Keratinocyte (primary cell): Measurements from ENCODE around the gene CASR. TPM values are rescaled to one million over a fixed set of nuclear protein-coding genes. Genes with fewer than 3 reads are reported as not detected.

Source experiments
- DNase-seq: peaks from one replicate; pipeline ENCODE4 v3.0.0-alpha.2; 2011; ENCODE audit warnings: low read depth, missing footprints, low spot score
- FAIRE-seq: peaks from 2 replicates; lab custom pipeline; 2011; peaks lifted over from hg19 to GRCh38; lab: Jason Lieb, UNC
- H2AFZ ChIP-seq: 2 replicates; pipeline ENCODE4 v1.6.0; 2012; ENCODE audit warnings: low read length, control low read depth, inconsistent platforms; ENCODE audit not compliant: control insufficient read depth
- H3K27ac ChIP-seq: 2 replicates; pipeline ENCODE4 v1.5.1; 2011; ENCODE audit warnings: low read length; ENCODE audit not compliant: control insufficient read depth, insufficient read depth
- H3K27me3 ChIP-seq: 3 replicates; pipeline ENCODE4 v1.6.0; 2011; ENCODE audit warnings: low read length; ENCODE audit not compliant: control insufficient read depth, insufficient read depth; ENCODE audit errors: extremely low read depth
- H3K36me3 ChIP-seq, 2 experiments: 2 replicates in 1 of 2; 3 replicates in 1 of 2; pipeline ENCODE4 v1.5.1; 2011; ENCODE audit warnings: low read length in 2 of 2, mild to moderate bottlenecking in 1 of 2; ENCODE audit not compliant: control insufficient read depth in 2 of 2, insufficient read depth in 2 of 2; ENCODE audit errors: extremely low read depth in 1 of 2
- H3K4me1 ChIP-seq: 3 replicates; pipeline ENCODE4 v1.5.1; 2011; ENCODE audit warnings: low read length; ENCODE audit not compliant: control insufficient read depth, insufficient read depth; ENCODE audit errors: extremely low read depth
- H3K4me2 ChIP-seq: 3 replicates; pipeline ENCODE4 v1.6.0; 2011; ENCODE audit warnings: low read depth, low read length; ENCODE audit not compliant: control insufficient read depth, insufficient read depth; ENCODE audit errors: extremely low read depth
- H3K4me3 ChIP-seq, 3 experiments: fragments of 200-600 bp in 1 of 3; sonication (generic) in 1 of 3; 2 replicates in 2 of 3; 3 replicates in 1 of 3; pipeline ENCODE4 v1.5.1; 2011 to 2016; ENCODE audit warnings: low read length in 3 of 3, mild to moderate bottlenecking in 3 of 3, control low read depth in 2 of 3, inconsistent platforms in 1 of 3, low read depth in 1 of 3, mixed read lengths in 1 of 3, mixed run types in 1 of 3, moderate library complexity in 1 of 3; ENCODE audit not compliant: control insufficient read depth in 2 of 3, insufficient read depth in 2 of 3; ENCODE audit errors: extremely low read depth in 1 of 3
- H3K79me2 ChIP-seq: 2 replicates; pipeline ENCODE4 v1.6.0; 2012; ENCODE audit warnings: low read length; ENCODE audit not compliant: control insufficient read depth, insufficient read depth
- H3K9ac ChIP-seq: 3 replicates; pipeline ENCODE4 v1.6.0; 2011; ENCODE audit warnings: low read length; ENCODE audit not compliant: control insufficient read depth, insufficient read depth; ENCODE audit errors: extremely low read depth
- H3K9me1 ChIP-seq: 3 replicates; pipeline ENCODE4 v1.6.0; 2011; ENCODE audit warnings: low read length; ENCODE audit not compliant: control insufficient read depth, insufficient read depth; ENCODE audit errors: extremely low read depth
- H3K9me3 ChIP-seq: 2 replicates; pipeline ENCODE4 v1.5.1; 2012; ENCODE audit warnings: low read depth, low read length; ENCODE audit not compliant: control insufficient read depth
- H4K20me1 ChIP-seq: 3 replicates; pipeline ENCODE4 v1.6.0; 2011; ENCODE audit warnings: low read length; ENCODE audit not compliant: control insufficient read depth, insufficient read depth; ENCODE audit errors: extremely low read depth
- EZH2 ChIP-seq: IDR thresholded peaks from one replicate; pipeline ENCODE4 v1.6.1; 2012; ENCODE audit warnings: inconsistent platforms, mild to moderate bottlenecking, low read length, moderate library complexity
- dilution Hi-C: fragments of 300-500 bp; cut with MboI; formaldehyde crosslinking; loops from one replicate; pipeline ENCODE4 v1.7.0; 2020; ENCODE audit warnings: low sequenced_read_pairs; ENCODE audit not compliant: extremely low pct_ligation_motif_present
- polyA plus RNA-seq, 5 experiments: library from polyadenylated mRNA; depleted of rRNA in 3 of 5; stranded (reverse) in 3 of 5; stranded (forward) in 1 of 5; unstranded in 1 of 5; fragments of >200 nt; gene quantifications; 1 replicate in 1 of 5; 2 replicates in 3 of 5; 3 replicates in 1 of 5; pipeline versions ENCODE4 v1.2.1 to v1.2.3, GENCODE V29; 2011 to 2012; ENCODE audit warnings: missing spikeins in 2 of 5, low read depth in 1 of 5, low replicate concordance in 1 of 5
- TF ChIP-seq, protein P1 (sequence below), 3 experiments: IDR thresholded peaks in 1 of 3; conservative IDR thresholded peaks in 1 of 3; optimal IDR thresholded peaks in 1 of 3; 2 replicates in 2 of 3; 3 replicates in 1 of 3; pipeline versions ENCODE3 to v1.5.1; 2011; ENCODE audit warnings: low read length in 3 of 3, mild to moderate bottlenecking in 3 of 3, moderate library complexity in 2 of 3, control low read depth in 1 of 3, inconsistent platforms in 1 of 3; ENCODE audit not compliant: insufficient read depth in 2 of 3; ENCODE audit errors: extremely low read depth in 1 of 3

Gene CASR
- polyA plus RNA-seq, 1 donor (not counting 4 experiments of a cell fraction or from before 2014, with no cell fraction given) = not detected

GRCh38 chr3:122198966-122199365 is 15.5 kb downstream of the CASR start:
- H3K27me3 ChIP-seq = no peaks in the 10 kb centered on the region
- DNase-seq (no peak), FAIRE-seq (no peak)
- no peak overlapping the region for H2AFZ ChIP-seq
- no peaks in the 10 kb centered on the region for H3K36me3 ChIP-seq
- no peaks in the 10 kb centered on the region for H3K9me3 ChIP-seq
- no peaks in the 10 kb centered on the region for H4K20me1 ChIP-seq
- no peak overlapping the region for H3K4me3 ChIP-seq
- H3K4me2 ChIP-seq = no peak overlapping the region
- no peaks in the 10 kb centered on the region for H3K4me1 ChIP-seq
- dilution Hi-C loops = no loop called here
- H3K9ac ChIP-seq = no peak overlapping the region
- H3K79me2 ChIP-seq = no peaks in the 10 kb centered on the region
- no peaks in the 10 kb centered on the region for H3K9me1 ChIP-seq
- H3K27ac ChIP-seq = no peak overlapping the region
- TF ChIP-seq EZH2 = no peak
- TF ChIP-seq, protein P1, sequence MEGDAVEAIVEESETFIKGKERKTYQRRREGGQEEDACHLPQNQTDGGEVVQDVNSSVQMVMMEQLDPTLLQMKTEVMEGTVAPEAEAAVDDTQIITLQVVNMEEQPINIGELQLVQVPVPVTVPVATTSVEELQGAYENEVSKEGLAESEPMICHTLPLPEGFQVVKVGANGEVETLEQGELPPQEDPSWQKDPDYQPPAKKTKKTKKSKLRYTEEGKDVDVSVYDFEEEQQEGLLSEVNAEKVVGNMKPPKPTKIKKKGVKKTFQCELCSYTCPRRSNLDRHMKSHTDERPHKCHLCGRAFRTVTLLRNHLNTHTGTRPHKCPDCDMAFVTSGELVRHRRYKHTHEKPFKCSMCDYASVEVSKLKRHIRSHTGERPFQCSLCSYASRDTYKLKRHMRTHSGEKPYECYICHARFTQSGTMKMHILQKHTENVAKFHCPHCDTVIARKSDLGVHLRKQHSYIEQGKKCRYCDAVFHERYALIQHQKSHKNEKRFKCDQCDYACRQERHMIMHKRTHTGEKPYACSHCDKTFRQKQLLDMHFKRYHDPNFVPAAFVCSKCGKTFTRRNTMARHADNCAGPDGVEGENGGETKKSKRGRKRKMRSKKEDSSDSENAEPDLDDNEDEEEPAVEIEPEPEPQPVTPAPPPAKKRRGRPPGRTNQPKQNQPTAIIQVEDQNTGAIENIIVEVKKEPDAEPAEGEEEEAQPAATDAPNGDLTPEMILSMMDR (optimal IDR thresholded peaks at IDR 0.05 in 1 of 3, IDR thresholded peaks at IDR 0.05 in 1 of 3, conservative IDR thresholded peaks at IDR 0.05 in 1 of 3; ENCODE audit: extremely low read depth in 1 of 3, insufficient read depth in 2 of 3, low read length in 3 of 3) = no peak

GRCh38 chr3:122199552-122199951 is 16.1 kb downstream of the CASR start:
- no peak for TF ChIP-seq EZH2
- TF ChIP-seq, protein P1 (optimal IDR thresholded peaks at IDR 0.05 in 1 of 3, IDR thresholded peaks at IDR 0.05 in 1 of 3, conservative IDR thresholded peaks at IDR 0.05 in 1 of 3; ENCODE audit: extremely low read depth in 1 of 3, insufficient read depth in 2 of 3, low read length in 3 of 3) = no peak
- Histone ChIP-seq H3K4me2 (no peak overlapping the region), H3K79me2 (no peaks in the 10 kb centered on the region), H3K9me1 (no peaks in the 10 kb centered on the region), H3K27me3 (no peaks in the 10 kb centered on the region), H3K27ac (no peak overlapping the region), H3K36me3 (no peaks in the 10 kb centered on the region), H3K4me1 (no peaks in the 10 kb centered on the region), H3K9ac (no peak overlapping the region), H3K9me3 (no peaks in the 10 kb centered on the region), H3K4me3 (no peak overlapping the region), H4K20me1 (no peaks in the 10 kb centered on the region), H2AFZ (no peak overlapping the region)
- dilution Hi-C loops = no loop called here
- DNase-seq (no peak), FAIRE-seq (no peak)
